Hindlimb muscle (tissue), 1 donor: ENCODE results near the gene SLC16A12. TPM values are rescaled to one million over a fixed set of nuclear protein-coding genes. Genes with fewer than 3 reads are reported as not detected.

Experiments used
- DNase-seq: peaks from one replicate; pipeline ENCODE4 v3.0.0-alpha.2; 2013
- polyA plus RNA-seq: library from polyadenylated mRNA; unstranded; fragments of 120-200 nt; gene quantifications from one replicate; pipeline ENCODE4 v1.2.1, GENCODE V29; 2013; ENCODE audit not compliant: insufficient read length

SLC16A12 gene
- polyA plus RNA-seq, 1 donor: 1.9 TPM

DNA sequence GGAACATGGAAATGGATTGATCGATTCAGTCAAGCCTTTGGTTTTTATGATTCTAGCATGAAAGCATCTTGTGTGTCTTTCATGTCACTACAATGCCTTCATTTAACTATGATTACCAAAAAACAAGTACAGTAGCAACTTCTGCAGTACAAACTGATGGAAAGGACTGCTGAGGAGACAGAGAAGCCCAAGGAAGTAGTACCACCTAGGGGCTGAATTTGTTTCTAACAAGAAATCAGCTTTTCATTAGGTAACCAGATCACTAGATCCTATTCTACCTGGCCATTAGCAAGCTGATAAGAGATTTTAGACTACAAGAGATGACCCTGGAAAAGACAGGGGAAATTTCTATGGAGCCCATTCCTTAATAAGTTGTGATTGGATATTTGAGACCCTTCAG, 146.1 kb downstream of the SLC16A12 start:
- peak; percentile 59 for DNase-seq

DNA sequence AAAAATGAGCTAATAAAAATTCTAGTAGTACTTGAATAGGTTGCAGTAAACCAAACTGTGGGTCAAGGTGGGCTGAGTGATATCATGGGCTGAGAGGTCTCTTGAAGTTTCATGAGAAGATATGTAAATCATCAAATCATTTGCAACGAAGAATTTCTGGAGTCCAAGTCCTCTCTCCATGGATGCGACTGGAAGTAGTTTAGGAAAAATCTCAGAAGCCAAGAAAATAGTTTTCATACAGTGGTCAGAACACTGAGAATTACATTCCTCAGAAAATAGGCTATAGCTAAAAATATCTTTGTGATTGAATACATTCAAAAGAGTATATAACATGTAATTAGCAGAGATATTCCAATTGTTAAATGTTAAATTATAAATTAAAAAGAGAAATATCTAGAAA, 146.6 kb downstream of the SLC16A12 start:
- DNase-seq: peak; percentile 47

DNA sequence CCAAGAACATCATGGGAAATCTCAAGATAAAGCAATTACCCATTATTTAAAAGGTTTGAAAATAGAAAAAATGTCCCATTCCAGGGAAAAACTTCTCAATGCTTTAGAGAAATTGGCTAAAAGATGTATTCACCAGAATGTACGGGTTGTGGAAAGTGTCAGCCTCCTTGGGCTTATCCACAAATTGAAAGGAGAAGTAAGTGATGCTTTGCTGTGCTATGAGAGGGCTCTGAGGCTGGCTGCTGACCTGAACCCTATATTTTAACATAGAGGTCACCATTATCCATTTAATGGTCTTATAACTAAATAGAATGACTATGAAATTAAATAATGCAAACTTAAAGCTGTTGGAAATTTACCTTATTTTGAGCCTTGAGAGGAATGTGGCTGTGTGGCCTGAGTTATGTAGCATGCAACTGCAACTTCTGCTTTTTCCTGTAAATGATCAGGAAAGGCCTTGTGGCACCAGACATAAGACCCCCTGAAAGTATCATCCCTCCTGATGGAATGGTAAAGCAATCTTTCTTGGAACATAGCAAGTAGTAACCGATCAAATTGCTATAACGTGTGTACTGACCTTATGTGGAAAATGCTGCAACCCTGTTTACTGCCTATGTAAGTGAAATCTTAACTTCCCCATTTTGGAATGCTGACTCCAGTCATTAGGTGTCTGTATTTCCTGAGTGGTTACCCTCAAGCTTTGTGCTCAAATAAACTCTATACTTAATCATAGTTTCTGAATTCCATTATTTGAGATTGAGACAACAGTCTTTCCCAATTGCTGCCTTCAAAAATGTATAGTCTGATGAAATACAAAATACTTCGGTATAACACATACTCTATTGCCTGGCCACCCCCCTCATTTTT, 150.7 kb downstream of the SLC16A12 start:
- DNase-seq: no peak

DNA sequence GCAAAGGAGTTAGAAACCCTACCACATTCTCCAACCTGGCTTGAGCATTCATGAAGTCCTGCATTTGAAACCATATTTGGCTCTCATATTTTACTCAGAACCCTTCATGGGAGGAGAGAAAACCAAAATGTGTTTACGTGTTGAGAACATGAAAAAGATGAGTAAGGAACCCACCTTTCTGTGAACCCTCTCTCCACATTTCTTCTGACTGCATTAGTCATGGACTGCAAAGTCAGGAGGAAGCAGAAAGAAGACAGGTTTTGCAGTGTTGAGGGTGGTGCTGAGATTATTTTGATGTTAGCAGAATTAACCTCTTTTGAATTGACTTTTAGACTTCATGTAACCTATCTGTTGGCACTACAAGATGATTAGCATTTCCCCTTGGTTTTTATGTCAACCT, 152.6 kb downstream of the SLC16A12 start:
- no peak for DNase-seq

Other genes starting within 250 kb of the SLC16A12 start
- 8.0 TPM for gene IFIT2, start 233.5 kb downstream of the SLC16A12 start, polyA plus RNA-seq
- gene IFIT3, start 207.6 kb downstream of the SLC16A12 start, polyA plus RNA-seq: 8.2 TPM
- 0.25 TPM for gene IFIT1B, start 157.5 kb downstream of the SLC16A12 start, polyA plus RNA-seq
- gene IFIT1, start 143.0 kb downstream of the SLC16A12 start, polyA plus RNA-seq: 65.5 TPM
- gene IFIT5, start 121.0 kb downstream of the SLC16A12 start, polyA plus RNA-seq: 8.5 TPM
- 16.0 TPM for gene PANK1, start 109.6 kb upstream of the SLC16A12 start, polyA plus RNA-seq
- gene KIF20B, start 166.0 kb upstream of the SLC16A12 start, polyA plus RNA-seq: 5.2 TPM